K562 (cell line): ENCODE measurements around the gene CENPN. TPM values are rescaled to one million over a fixed set of nuclear protein-coding genes. Genes with fewer than 3 reads are reported as not detected.

Experiments
- BRF1 ChIP-seq: IDR thresholded peaks from 3 replicates; pipeline ENCODE4 v1.6.1; 2011; ENCODE audit warnings: borderline replicate concordance, mild to moderate bottlenecking; ENCODE audit not compliant: insufficient read length; ENCODE audit errors: extremely low read depth
- CSDE1 ChIP-seq, 2 experiments: fragments of 450-650 bp; IDR thresholded peaks; 2 replicates each; pipeline ENCODE4 v1.6.1; 2016; ENCODE audit warnings: mild to moderate bottlenecking in 1 of 2
- IFI16 ChIP-seq: fragments of 250-450 bp; sonication (Bioruptor Pico); IDR thresholded peaks from 2 replicates; pipeline ENCODE4 v2.1.2; 2022; ENCODE audit warnings: mild to moderate bottlenecking, inconsistent platforms
- MAZ ChIP-seq, 2 experiments: fragments of 450-650 bp in 1 of 2; sonication (generic) in 1 of 2; formaldehyde crosslinking; IDR thresholded peaks in 1 of 2; conservative IDR thresholded peaks in 1 of 2; 2 replicates each; pipeline versions ENCODE4 v1.4.0 to v1.5.0; 2020; ENCODE audit warnings: mild to moderate bottlenecking in 1 of 2, missing genetic modification reagents in 1 of 2
- NCOA6 ChIP-seq: fragments of 450-650 bp; IDR thresholded peaks from 2 replicates; pipeline ENCODE4 v1.6.1; 2017; ENCODE audit warnings: mild to moderate bottlenecking
- NEUROD1 ChIP-seq: fragments of 150-350 bp; IDR thresholded peaks from 2 replicates; pipeline ENCODE4 v1.6.1; 2014; ENCODE audit warnings: borderline replicate concordance, low read length, low read depth; ENCODE audit not compliant: partially characterized antibody
- POLR2AphosphoS5 ChIP-seq: IDR thresholded peaks from 2 replicates; pipeline ENCODE4 v1.6.1; 2011; ENCODE audit warnings: mild to moderate bottlenecking, low read depth, low read length, moderate library complexity; ENCODE audit not compliant: control insufficient read depth, insufficient read depth
- RBM15 ChIP-seq: fragments of 200-400 bp; formaldehyde crosslinking; IDR thresholded peaks from 2 replicates; pipeline ENCODE4 v1.6.1; 2018; ENCODE audit warnings: mild to moderate bottlenecking, low read length, moderate library complexity; ENCODE audit not compliant: insufficient read depth
- SIRT6 ChIP-seq: IDR thresholded peaks from one replicate; pipeline ENCODE4 v1.6.1; 2012; ENCODE audit warnings: low read depth, mild to moderate bottlenecking, control low read depth, inconsistent platforms, low read length, moderate library complexity
- WHSC1 ChIP-seq: IDR thresholded peaks from one replicate; pipeline ENCODE4 v1.6.1; 2012; ENCODE audit warnings: low read length, control low read depth, inconsistent platforms
- ZKSCAN3 ChIP-seq: fragments of 250-450 bp; sonication (Bioruptor Pico); IDR thresholded peaks from 2 replicates; pipeline ENCODE4 v1.4.0; 2020
- ZNF146 ChIP-seq: IDR thresholded peaks from one replicate; pipeline ENCODE4 v1.6.1; 2018; ENCODE audit warnings: missing compliant biosample characterization; ENCODE audit not compliant: unreplicated experiment
- ZNF217 ChIP-seq: sonication (generic); formaldehyde crosslinking; IDR thresholded peaks from 2 replicates; pipeline ENCODE4 v1.8.0; 2022; ENCODE audit warnings: mild to moderate bottlenecking, missing genetic modification reagents
- ZNF24 ChIP-seq: fragments of 450-650 bp; IDR thresholded peaks from 2 replicates; pipeline ENCODE4 v1.6.1; 2016
- ZNF695 ChIP-seq: fragments of 450-650 bp; formaldehyde crosslinking; IDR thresholded peaks from 2 replicates; pipeline ENCODE4 v1.4.0; 2020; ENCODE audit warnings: mild to moderate bottlenecking, moderate library complexity
- ZNF696 ChIP-seq: fragments of 250-450 bp; sonication (Bioruptor Pico); conservative IDR thresholded peaks from 2 replicates; pipeline ENCODE4 v1.4.0; 2020; ENCODE audit warnings: mild to moderate bottlenecking, moderate library complexity
- polyA plus RNA-seq, 8 experiments: library from polyadenylated mRNA; depleted of rRNA in 4 of 8; stranded (reverse) in 5 of 8; unstranded in 3 of 8; fragments of >200 nt; fragmentation: Nextera tagmentation in 2 of 8; fragmentation: Illumina TruSeq in 1 of 8; extraction: Ambion mirVana in 2 of 8; extraction: Trizol in 1 of 8; gene quantifications; 2 replicates each; pipeline versions ENCODE4 v1.2.1 to v1.2.3, GENCODE V29; 2011 to 2014; ENCODE audit warnings: inconsistent platforms in 1 of 8, missing spikeins in 1 of 8
- total RNA-seq, 7 experiments: library from RNA; depleted of rRNA in 6 of 7; stranded (reverse); fragments of >200 nt in 6 of 7; fragmentation: Illumina TruSeq in 2 of 7; extraction: Trizol in 2 of 7; gene quantifications; 2 replicates each; pipeline versions ENCODE4 v1.2.1 to v1.2.3, GENCODE V29; 2011 to 2021; ENCODE audit warnings: low replicate concordance in 1 of 7
- TF ChIP-seq, protein P1 (sequence below): fragments of 250-450 bp; sonication (Bioruptor Pico); IDR thresholded peaks from 2 replicates; pipeline ENCODE4 v1.4.0; 2020; ENCODE audit warnings: borderline replicate concordance
- TF ChIP-seq, protein P2 (sequence below): fragments of 200-400 bp; formaldehyde crosslinking; IDR thresholded peaks from 2 replicates; pipeline ENCODE4 v1.6.1; 2017; ENCODE audit warnings: mild to moderate bottlenecking, low read depth, low read length, moderate library complexity
- TF ChIP-seq, protein P3 (sequence below): sonication (generic); formaldehyde crosslinking; IDR thresholded peaks from 2 replicates; pipeline ENCODE4 v1.8.1; 2023; ENCODE audit warnings: mild to moderate bottlenecking, missing genetic modification reagents, moderate library complexity
- TF ChIP-seq, protein P4 (sequence below), 2 experiments: fragments of 200-800 bp in 1 of 2; sonication (Bioruptor generic) in 1 of 2; sonication (generic) in 1 of 2; formaldehyde crosslinking in 1 of 2; IDR thresholded peaks in 1 of 2; conservative IDR thresholded peaks in 1 of 2; 2 replicates each; pipeline versions ENCODE4 v1.5.0 to v1.6.1; 2016 to 2020; ENCODE audit warnings: missing compliant biosample characterization in 1 of 2, missing genetic modification characterization in 1 of 2, missing genetic modification reagents in 1 of 2

The CENPN gene
- total and polyA plus RNA-seq, 9 of the 15 experiments (the other 6 are each of a cell fraction or from before 2014, with no cell fraction given): 92.3 to 384 (median 140) TPM

DNA sequence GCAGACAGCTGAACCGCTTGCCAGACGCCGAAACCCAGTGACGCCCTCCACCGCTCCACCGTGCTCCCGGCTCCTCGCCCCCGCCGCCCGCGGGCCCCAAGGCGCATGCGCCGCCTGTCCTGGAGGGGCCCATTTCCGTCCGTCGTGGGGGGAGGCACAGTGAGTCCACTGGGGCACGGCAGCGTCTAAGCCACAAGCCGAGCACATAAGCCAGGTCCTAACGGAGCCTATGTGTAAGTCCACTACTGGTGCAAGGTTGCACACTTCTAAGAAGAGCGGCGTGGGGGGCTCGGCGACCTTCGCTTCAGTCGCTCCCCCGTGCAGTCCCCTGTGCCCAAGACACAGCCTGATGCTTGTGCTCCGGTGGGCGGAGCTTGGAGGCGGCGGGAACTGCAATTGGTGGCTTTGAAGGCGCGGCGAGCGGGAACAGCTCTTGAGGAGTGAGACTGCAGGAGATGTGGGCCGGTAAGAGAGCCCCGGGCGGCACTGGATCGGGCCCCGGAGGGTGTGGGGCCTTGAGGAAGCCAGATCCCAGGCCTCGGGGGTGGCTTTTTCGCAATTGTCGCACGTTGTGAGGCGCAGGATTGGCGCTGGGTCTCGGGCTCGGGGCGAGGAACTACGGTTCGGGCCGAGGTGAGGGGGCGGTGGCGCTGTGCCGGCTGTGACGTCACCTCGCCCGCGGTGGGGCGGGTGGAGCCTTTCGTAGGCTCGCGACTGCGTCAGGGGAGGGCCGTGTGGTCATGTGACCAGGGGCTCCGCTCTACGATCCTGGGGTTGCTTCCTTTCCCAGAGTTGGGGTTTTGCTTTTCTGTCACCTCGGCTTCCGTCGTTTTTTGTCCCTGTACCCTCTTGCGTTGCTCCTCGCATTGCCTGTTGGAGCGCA is at the start of gene CENPN, which contains the start of gene CMC2 (continued):
- peak; percentile 87 for TF ChIP-seq NEUROD1
- no peak; the same call in 1 of the 2 replicates for TF ChIP-seq NCOA6
- no peak for TF ChIP-seq ZKSCAN3
- TF ChIP-seq, protein P1, sequence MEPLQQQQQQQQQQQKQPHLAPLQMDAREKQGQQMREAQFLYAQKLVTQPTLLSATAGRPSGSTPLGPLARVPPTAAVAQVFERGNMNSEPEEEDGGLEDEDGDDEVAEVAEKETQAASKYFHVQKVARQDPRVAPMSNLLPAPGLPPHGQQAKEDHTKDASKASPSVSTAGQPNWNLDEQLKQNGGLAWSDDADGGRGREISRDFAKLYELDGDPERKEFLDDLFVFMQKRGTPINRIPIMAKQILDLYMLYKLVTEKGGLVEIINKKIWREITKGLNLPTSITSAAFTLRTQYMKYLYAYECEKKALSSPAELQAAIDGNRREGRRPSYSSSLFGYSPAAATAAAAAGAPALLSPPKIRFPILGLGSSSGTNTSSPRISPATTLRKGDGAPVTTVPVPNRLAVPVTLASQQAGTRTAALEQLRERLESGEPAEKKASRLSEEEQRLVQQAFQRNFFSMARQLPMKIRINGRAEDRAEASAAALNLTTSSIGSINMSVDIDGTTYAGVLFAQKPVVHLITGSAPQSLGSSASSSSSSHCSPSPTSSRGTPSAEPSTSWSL: peak; percentile 75; the same call in 1 of the 2 replicates
- TF ChIP-seq ZNF24: no peak
- TF ChIP-seq, protein P2, sequence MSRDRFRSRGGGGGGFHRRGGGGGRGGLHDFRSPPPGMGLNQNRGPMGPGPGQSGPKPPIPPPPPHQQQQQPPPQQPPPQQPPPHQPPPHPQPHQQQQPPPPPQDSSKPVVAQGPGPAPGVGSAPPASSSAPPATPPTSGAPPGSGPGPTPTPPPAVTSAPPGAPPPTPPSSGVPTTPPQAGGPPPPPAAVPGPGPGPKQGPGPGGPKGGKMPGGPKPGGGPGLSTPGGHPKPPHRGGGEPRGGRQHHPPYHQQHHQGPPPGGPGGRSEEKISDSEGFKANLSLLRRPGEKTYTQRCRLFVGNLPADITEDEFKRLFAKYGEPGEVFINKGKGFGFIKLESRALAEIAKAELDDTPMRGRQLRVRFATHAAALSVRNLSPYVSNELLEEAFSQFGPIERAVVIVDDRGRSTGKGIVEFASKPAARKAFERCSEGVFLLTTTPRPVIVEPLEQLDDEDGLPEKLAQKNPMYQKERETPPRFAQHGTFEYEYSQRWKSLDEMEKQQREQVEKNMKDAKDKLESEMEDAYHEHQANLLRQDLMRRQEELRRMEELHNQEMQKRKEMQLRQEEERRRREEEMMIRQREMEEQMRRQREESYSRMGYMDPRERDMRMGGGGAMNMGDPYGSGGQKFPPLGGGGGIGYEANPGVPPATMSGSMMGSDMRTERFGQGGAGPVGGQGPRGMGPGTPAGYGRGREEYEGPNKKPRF: no peak
- TF ChIP-seq SIRT6: no peak
- TF ChIP-seq, protein P3, sequence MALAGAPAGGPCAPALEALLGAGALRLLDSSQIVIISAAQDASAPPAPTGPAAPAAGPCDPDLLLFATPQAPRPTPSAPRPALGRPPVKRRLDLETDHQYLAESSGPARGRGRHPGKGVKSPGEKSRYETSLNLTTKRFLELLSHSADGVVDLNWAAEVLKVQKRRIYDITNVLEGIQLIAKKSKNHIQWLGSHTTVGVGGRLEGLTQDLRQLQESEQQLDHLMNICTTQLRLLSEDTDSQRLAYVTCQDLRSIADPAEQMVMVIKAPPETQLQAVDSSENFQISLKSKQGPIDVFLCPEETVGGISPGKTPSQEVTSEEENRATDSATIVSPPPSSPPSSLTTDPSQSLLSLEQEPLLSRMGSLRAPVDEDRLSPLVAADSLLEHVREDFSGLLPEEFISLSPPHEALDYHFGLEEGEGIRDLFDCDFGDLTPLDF: peak; percentile 99
- TF ChIP-seq IFI16 (CRISPR knock-in tag): 0 out of 2 replicates have a peak, but pooled peaks have one; percentile 23
- no peak for TF ChIP-seq RBM15
- TF ChIP-seq ZNF217 (CRISPR knock-in tag): no peak
- TF ChIP-seq BRF1: no peak
- peak; percentile 82 to 87 for TF ChIP-seq MAZ (CRISPR knock-in tag; conservative IDR thresholded peaks at IDR 0.05 in 1 of 2, IDR thresholded peaks at IDR 0.05 in 1 of 2)
- TF ChIP-seq, protein P4, sequence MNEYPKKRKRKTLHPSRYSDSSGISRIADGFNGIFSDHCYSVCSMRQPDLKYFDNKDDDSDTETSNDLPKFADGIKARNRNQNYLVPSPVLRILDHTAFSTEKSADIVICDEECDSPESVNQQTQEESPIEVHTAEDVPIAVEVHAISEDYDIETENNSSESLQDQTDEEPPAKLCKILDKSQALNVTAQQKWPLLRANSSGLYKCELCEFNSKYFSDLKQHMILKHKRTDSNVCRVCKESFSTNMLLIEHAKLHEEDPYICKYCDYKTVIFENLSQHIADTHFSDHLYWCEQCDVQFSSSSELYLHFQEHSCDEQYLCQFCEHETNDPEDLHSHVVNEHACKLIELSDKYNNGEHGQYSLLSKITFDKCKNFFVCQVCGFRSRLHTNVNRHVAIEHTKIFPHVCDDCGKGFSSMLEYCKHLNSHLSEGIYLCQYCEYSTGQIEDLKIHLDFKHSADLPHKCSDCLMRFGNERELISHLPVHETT (CRISPR knock-in tag; conservative IDR thresholded peaks at IDR 0.05 in 1 of 2, IDR thresholded peaks at IDR 0.05 in 1 of 2): 0 out of 4 replicates have a peak, but pooled peaks of 1 of the 2 experiments have one; percentile 70
- TF ChIP-seq ZNF696 (CRISPR knock-in tag): no peak
- no peak for TF ChIP-seq WHSC1
- peak in 1 of 2 experiments; percentile 57; a peak in 1 of 4 replicates for TF ChIP-seq CSDE1 (IDR thresholded peaks at IDR 0.05)
- no peak for TF ChIP-seq ZNF695
- peak; percentile 70 for TF ChIP-seq POLR2AphosphoS5
- no peak for TF ChIP-seq ZNF146
